K562 (cell line): ENCODE results near the gene PDZD8. TPM values are rescaled to one million over a fixed set of nuclear protein-coding genes. Genes with fewer than 3 reads are reported as not detected.

Experiments used
- ATF7 ChIP-seq: fragments of 450-650 bp; IDR thresholded peaks from 2 replicates; pipeline ENCODE4 v1.7.1; 2014; ENCODE audit warnings: mild to moderate bottlenecking, moderate library complexity
- BCL6 ChIP-seq: fragments of 250-450 bp; sonication (Bioruptor Pico); IDR thresholded peaks from 2 replicates; pipeline ENCODE4 v1.4.0; 2020
- HMGN3 ChIP-seq: IDR thresholded peaks from 2 replicates; pipeline ENCODE4 v1.6.1; 2011; ENCODE audit warnings: borderline replicate concordance, low read depth, mild to moderate bottlenecking, mixed read lengths, low read length; ENCODE audit not compliant: insufficient read length; ENCODE audit errors: extremely low read depth
- NUFIP1 ChIP-seq: fragments of 450-650 bp; IDR thresholded peaks from 2 replicates; pipeline ENCODE4 v1.6.1; 2018; ENCODE audit not compliant: partially characterized antibody
- POU5F1 ChIP-seq: fragments of 150-350 bp; IDR thresholded peaks from 2 replicates; pipeline ENCODE4 v1.6.1; 2014; ENCODE audit warnings: borderline replicate concordance, low read length, low read depth, mild to moderate bottlenecking; ENCODE audit not compliant: partially characterized antibody
- RFX7 ChIP-seq: fragments of 250-450 bp; sonication (Bioruptor Pico); IDR thresholded peaks from 2 replicates; pipeline ENCODE4 v1.5.1; 2021; ENCODE audit warnings: mild to moderate bottlenecking
- SRSF9 ChIP-seq: fragments of 200-400 bp; formaldehyde crosslinking; IDR thresholded peaks from 2 replicates; pipeline ENCODE4 v1.6.1; 2017; ENCODE audit warnings: low read depth, low read length, borderline replicate concordance
- TRIM28 ChIP-seq: fragments of 450-650 bp; IDR thresholded peaks from 2 replicates; pipeline ENCODE4 v1.6.1; 2017
- ZNF444 ChIP-seq: fragments of 250-450 bp; sonication (Bioruptor Pico); IDR thresholded peaks from 2 replicates; pipeline ENCODE4 v1.4.0; 2020; ENCODE audit warnings: mild to moderate bottlenecking, moderate library complexity
- ZNF75A ChIP-seq: fragments of 450-650 bp; formaldehyde crosslinking; IDR thresholded peaks from 2 replicates; pipeline ENCODE4 v1.4.0; 2020; ENCODE audit warnings: mild to moderate bottlenecking
- polyA plus RNA-seq, 8 experiments: library from polyadenylated mRNA; depleted of rRNA in 4 of 8; stranded (reverse) in 5 of 8; unstranded in 3 of 8; fragments of >200 nt; fragmentation: Nextera tagmentation in 2 of 8; fragmentation: Illumina TruSeq in 1 of 8; extraction: Ambion mirVana in 2 of 8; extraction: Trizol in 1 of 8; gene quantifications; 2 replicates each; pipeline versions ENCODE4 v1.2.1 to v1.2.3, GENCODE V29; 2011 to 2014; ENCODE audit warnings: inconsistent platforms in 1 of 8, missing spikeins in 1 of 8
- total RNA-seq, 7 experiments: library from RNA; depleted of rRNA in 6 of 7; stranded (reverse); fragments of >200 nt in 6 of 7; fragmentation: Illumina TruSeq in 2 of 7; extraction: Trizol in 2 of 7; gene quantifications; 2 replicates each; pipeline versions ENCODE4 v1.2.1 to v1.2.3, GENCODE V29; 2011 to 2021; ENCODE audit warnings: low replicate concordance in 1 of 7
- TF ChIP-seq, protein P1 (sequence below), 2 experiments: fragments of 450-650 bp; IDR thresholded peaks; 2 replicates each; pipeline ENCODE4 v1.6.1; 2016; ENCODE audit warnings: mild to moderate bottlenecking in 2 of 2, borderline replicate concordance in 1 of 2, low read depth in 1 of 2, moderate library complexity in 1 of 2
- TF ChIP-seq, protein P2 (sequence below), 3 experiments: fragments of 200-800 bp in 1 of 3; fragments of 250-450 bp in 1 of 3; fragments of 450-650 bp in 1 of 3; sonication (Bioruptor Pico) in 1 of 3; sonication (Bioruptor generic) in 1 of 3; formaldehyde crosslinking in 1 of 3; IDR thresholded peaks; 2 replicates each; pipeline versions ENCODE4 v1.6.1 to v1.8.0; 2016 to 2022; ENCODE audit warnings: mild to moderate bottlenecking in 2 of 3, missing genetic modification characterization in 2 of 3, missing compliant biosample characterization in 1 of 3, moderate library complexity in 1 of 3
- TF ChIP-seq, protein P3 (sequence below): conservative IDR thresholded peaks from 2 replicates; pipeline ENCODE4 v1.6.1; 2011; ENCODE audit warnings: low read depth, mild to moderate bottlenecking, low read length; ENCODE audit not compliant: control insufficient read depth

The PDZD8 gene
- total and polyA plus RNA-seq, 9 of the 15 experiments (the other 6 are each of a cell fraction or from before 2014, with no cell fraction given), result 5.5 to 53.4 (median 36.8) TPM

GRCh38 chr10:117408436-117409384, 33.5 kb upstream of the PDZD8 start (continued):
- TF ChIP-seq ZNF75A (CRISPR knock-in tag) (no peak), RFX7 (CRISPR knock-in tag) (no peak), ATF7 (0 out of 2 replicates have a peak, but pooled peaks have one; percentile 23), BCL6 (CRISPR knock-in tag) (no peak), NUFIP1 (no peak), SRSF9 (no peak), ZNF444 (CRISPR knock-in tag) (no peak), TRIM28 (no peak), HMGN3 (no peak), POU5F1 (no peak)
- TF ChIP-seq, protein P1, sequence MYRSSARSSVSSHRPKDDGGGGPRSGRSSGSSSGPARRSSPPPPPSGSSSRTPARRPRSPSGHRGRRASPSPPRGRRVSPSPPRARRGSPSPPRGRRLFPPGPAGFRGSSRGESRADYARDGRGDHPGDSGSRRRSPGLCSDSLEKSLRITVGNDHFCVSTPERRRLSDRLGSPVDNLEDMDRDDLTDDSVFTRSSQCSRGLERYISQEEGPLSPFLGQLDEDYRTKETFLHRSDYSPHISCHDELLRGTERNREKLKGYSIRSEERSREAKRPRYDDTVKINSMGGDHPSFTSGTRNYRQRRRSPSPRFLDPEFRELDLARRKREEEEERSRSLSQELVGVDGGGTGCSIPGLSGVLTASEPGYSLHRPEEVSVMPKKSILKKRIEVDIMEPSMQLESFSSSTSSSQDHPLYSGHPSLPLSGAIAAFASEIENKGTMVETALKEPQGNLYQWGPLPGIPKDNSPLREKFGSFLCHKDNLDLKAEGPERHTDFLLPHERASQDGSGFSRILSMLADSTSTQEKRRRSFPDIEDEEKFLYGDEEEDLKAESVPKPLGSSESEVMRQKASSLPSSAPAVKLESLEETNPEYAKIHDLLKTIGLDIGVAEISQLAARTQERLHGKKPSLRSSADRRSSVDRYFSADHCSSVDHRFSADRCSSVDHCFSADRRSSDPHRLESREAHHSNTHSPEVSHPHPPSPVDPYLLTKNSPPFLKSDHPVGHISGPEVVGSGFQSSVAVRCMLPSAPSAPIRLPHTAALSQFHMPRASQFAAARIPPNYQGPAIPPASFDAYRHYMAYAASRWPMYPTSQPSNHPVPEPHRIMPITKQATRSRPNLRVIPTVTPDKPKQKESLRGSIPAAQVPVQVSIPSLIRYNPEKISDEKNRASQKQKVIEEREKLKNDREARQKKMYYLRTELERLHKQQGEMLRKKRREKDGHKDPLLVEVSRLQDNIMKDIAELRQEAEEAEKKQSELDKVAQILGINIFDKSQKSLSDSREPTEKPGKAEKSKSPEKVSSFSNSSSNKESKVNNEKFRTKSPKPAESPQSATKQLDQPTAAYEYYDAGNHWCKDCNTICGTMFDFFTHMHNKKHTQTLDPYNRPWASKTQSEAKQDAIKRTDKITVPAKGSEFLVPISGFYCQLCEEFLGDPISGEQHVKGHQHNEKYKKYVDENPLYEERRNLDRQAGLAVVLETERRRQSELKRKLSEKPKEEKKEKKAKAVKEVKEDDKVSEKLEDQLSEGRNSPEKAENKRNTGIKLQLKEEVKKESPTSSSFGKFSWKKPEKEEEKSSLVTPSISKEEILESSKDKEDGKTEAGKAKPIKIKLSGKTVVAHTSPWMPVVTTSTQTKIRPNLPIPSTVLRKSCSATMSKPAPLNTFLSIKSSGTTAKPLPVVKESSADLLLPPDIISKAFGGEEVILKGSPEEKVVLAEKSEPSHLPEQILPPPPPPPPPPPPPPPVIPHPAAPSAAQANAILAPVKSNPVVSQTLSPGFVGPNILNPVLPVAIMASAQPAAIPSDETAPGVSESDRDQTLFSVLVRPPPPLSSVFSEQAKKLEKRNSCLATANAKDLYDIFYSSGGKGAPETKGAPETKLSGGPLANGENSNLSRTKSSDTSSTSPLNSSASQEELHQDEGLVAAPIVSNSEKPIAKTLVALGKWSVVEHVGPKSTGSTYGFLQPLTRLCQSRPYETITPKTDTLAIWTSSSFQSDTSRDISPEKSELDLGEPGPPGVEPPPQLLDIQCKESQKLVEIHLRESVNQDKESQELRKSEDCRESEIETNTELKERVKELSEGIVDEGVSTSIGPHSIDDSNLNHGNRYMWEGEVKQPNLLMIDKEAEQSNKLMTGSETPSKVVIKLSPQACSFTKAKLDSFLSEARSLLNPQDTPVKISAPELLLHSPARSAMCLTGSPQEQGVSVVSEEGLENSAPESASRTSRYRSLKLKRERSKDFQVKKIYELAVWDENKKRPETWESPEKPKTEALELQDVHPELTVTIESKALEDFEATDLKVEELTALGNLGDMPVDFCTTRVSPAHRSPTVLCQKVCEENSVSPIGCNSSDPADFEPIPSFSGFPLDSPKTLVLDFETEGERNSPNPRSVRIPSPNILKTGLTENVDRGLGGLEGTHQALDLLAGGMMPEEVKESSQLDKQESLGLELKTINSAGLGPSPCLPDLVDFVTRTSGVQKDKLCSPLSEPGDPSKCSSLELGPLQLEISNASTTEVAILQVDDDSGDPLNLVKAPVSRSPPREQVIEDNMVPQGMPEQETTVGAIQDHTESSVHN (IDR thresholded peaks at IDR 0.05; ENCODE audit: borderline replicate concordance in 1 of 2, low read depth in 1 of 2), result no peak
- TF ChIP-seq, protein P2, sequence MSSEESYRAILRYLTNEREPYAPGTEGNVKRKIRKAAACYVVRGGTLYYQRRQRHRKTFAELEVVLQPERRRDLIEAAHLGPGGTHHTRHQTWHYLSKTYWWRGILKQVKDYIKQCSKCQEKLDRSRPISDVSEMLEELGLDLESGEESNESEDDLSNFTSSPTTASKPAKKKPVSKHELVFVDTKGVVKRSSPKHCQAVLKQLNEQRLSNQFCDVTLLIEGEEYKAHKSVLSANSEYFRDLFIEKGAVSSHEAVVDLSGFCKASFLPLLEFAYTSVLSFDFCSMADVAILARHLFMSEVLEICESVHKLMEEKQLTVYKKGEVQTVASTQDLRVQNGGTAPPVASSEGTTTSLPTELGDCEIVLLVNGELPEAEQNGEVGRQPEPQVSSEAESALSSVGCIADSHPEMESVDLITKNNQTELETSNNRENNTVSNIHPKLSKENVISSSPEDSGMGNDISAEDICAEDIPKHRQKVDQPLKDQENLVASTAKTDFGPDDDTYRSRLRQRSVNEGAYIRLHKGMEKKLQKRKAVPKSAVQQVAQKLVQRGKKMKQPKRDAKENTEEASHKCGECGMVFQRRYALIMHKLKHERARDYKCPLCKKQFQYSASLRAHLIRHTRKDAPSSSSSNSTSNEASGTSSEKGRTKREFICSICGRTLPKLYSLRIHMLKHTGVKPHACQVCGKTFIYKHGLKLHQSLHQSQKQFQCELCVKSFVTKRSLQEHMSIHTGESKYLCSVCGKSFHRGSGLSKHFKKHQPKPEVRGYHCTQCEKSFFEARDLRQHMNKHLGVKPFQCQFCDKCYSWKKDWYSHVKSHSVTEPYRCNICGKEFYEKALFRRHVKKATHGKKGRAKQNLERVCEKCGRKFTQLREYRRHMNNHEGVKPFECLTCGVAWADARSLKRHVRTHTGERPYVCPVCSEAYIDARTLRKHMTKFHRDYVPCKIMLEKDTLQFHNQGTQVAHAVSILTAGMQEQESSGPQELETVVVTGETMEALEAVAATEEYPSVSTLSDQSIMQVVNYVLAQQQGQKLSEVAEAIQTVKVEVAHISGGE (CRISPR knock-in tag; IDR thresholded peaks at IDR 0.05), result no peak
- TF ChIP-seq, protein P3, sequence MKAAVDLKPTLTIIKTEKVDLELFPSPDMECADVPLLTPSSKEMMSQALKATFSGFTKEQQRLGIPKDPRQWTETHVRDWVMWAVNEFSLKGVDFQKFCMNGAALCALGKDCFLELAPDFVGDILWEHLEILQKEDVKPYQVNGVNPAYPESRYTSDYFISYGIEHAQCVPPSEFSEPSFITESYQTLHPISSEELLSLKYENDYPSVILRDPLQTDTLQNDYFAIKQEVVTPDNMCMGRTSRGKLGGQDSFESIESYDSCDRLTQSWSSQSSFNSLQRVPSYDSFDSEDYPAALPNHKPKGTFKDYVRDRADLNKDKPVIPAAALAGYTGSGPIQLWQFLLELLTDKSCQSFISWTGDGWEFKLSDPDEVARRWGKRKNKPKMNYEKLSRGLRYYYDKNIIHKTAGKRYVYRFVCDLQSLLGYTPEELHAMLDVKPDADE, result no peak
